ENCODE measurements around the gene CDO1.
A peak's percentile ranks its signal among the peaks of the same experiment; 100 is the strongest.

CDO1 gene

DNA sequence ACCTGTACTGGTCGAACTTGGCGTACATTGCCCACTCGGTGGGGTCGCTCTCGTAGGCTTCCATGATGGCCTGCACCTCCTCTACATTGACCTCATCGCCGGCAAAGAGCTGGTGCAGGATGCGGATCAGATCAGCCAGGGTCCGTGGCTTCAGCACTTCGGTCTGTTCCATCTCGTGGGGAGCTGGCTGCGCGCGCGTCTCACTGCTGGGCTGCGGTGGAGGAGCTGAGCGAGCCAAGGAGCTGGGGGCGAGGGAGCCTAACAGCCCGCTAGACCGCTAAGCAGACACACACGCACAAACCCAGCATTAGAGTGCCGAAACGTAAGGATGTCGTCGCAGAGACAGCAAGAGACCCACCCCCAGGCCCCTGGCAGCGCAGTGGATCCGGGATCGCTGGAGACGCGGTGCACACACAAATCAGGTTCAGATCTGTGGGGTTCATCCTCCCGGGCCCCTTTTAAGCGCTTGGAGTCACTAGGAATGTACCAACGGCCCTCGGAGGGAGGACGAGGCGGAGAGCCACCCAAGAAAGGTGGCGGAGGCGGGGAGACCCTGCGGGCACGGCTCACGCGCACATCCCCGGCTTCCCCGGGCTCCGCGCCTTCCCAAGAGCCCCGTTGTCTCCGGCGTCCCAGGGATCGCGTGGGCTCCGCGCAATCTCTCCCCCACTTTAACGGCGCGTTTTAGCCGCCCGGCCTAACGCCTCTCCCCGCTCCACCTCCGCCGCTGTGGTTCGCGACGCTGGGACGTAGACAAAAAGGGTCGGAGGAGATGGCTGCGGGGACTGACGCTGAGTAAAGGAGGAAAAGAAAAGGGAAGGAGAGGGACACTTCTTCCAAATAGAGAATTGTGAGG lies at the start of gene CDO1:
CDO1 (minus strand) TSS at position 434 of the 856 bp plus-strand sequence; CDS start at position 172, 262 bp downstream.
- DNase-seq: no peak

DNA sequence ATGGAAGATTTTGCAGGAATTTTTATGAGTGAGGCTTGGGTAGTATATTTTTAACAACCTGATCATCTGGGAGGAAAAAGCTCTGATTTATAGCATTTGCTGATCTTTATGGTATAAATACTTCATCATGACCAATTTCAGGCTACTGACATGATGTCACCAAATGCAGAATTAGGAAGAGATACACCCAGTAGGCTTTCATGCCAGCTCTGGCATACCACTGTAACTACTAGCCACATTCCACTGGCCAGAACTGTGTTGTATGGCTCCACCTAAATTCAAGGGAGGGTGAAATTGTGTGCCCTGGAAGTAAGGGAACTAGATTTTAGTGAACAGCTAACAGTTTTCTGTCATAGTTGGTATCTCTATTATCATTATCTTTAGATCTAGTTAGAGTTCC lies 42.9 kb upstream of the CDO1 start:
- DNase-seq: no peak

DNA sequence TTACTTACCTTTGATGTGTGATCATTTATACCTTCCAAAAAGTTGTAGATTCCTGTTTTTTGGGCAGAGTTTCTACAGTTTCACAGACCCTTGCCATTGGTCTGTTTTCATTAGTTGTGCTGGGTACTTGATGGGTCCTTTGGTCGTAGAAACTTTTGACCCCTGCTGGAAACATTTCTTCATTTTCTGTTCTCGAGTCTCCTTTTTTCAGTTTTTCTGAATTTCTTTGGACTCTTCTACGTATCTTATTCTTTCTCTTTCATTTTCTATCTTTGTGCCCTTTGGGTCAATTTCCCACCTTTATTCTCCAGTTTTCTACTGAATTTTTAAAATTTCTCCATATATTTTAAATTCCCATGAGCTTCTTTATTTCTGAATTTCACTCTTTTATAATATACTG lies 41.9 kb upstream of the CDO1 start:
- no peak for DNase-seq

DNA sequence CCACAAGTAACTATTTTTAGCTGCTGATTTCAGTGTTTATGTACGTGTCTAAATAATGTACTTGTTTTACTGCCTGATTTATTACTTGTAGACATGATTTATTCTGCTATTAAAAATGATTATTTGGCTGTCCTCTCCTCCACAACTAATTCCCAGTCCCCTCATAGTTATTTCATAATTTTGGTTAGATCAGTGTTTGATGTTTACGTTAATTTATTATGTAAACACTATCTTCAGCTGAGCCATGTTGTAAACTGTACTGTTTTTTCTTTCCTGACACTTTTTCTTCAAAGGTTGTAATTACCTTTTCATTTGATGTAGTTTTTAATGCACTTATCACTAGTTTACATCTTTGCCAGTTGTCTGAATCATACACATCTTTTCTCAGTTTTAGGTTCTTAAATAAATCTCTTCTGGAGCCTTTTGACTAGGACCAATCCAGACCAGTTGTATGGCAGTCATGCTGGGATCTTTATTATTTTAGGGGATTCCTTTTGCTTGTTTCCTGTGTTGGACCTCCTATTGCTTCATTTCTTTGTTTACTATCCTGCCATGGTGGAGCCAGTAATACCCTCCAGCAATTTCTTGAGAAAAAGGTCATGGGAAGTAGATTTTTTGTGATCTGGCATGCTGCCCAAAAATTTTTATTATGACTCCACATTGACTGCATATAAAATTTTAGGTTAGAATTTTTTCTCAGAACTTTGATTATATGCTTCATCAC lies 41.3 kb upstream of the CDO1 start:
- DNase-seq: no peak

DNA sequence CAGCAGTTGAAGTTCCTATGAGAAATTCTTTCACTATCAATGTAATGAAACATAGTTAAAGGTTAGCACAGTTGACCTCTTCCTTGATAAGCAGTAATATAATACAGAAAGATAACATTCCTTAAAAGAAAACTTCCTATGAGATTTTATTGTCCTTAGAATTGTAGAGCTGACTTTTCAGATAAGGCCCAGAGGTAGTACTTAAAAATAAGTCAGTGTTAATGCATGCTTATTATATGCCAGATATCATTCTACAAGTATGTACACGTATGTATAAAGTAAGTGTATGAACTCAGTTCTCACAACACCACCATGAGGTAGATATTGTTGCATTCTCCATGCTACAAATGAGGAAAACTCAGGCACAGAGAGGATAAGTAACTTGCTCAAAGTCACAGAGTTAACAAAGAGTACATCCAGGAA lies 40.6 kb upstream of the CDO1 start:
- no peak for DNase-seq

DNA sequence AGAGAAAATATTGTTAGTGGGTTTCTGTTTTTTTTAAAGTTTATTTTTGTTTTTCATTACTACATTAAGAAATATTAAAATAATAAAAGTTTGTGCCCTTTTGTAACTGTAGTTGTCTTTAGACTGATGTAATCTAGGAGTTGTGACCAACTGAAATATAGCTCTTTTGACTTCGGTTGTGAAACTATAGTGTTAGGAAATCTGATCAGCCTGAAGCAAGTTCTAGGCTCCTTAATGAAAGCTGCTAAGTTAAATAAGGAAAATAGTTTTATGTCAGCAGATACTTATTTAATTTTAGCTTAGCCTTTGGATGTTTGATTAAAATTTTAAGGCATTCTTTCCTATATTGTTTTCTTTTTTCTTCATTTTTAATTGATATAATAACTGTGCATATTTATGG lies 39.5 kb upstream of the CDO1 start:
- no peak for DNase-seq

DNA sequence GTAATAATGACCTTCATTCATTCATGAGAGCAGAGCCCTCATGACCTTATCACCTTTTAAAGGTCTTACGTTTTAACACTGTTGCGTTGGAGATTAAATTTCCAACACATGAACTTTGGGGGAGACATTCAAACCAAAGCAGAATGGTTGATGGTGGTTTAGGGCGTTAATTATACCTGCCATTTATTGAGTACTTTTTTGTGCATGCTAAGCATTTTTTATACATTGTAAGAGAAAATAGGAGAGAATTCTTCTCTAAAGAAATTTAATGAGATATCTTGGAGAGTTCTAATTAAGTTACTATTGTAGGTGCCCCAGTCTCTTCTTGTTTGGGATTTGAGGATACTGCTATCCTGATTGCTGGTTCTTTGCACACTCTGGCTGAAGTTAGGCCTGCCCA lies 37.7 kb upstream of the CDO1 start:
- no peak for DNase-seq

DNA sequence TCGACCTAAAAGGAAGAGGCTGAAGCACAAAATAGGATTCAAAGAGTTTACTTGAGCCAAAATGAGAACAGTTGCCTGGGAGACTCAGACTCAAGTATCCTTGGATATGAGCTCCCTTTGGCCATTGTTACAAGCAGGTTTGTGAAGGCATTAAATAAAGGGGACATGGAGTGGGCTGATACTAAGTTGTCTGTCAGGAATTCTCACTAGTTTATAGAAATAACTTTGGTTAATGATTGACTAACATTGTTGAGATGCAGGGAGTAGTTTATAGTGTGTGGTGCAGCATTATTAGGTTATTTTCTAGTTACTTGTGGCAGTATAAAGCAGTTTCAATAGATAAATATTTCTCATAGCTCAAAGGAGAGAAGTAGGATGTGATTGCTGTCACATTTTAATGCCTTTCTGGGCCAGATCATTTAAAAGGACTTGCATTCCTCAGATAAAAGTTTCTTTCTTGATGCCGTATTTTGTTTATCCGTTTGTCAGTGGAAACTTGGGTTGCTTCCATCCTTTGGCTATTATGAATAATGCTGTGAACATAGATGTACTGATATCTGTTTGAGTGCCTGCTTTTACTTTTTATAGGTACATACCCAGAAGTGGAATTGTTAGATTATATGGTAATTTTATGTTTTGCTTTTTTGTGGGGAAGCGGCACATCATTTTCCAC lies 34.4 kb upstream of the CDO1 start:
- no peak for DNase-seq

DNA sequence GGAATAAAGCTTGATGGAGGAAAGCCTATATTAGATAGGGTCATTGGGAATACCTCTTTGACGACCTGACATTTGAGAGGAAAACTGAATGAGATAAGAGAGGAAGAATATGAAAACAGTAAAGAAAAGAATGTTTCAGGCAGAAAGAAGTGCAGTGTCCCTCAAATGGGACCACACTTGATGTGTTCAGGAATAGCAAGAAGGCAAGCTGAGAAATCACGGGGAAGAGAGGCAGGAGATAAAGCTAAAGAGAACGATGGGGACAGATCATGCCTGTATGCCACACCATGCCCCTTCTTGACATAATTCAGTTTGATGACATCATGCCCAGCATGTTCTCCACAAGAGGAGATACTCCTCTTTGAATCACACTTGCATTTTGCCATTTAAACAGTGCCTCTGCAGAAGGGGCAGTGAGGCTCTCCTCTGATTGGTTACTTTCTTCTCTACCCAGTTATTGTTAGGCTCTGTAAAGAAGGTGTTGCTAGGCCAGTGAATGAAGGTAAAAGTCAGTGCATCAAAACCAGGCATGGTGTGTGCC lies 32.9 kb upstream of the CDO1 start:
- DNase-seq: no peak

DNA sequence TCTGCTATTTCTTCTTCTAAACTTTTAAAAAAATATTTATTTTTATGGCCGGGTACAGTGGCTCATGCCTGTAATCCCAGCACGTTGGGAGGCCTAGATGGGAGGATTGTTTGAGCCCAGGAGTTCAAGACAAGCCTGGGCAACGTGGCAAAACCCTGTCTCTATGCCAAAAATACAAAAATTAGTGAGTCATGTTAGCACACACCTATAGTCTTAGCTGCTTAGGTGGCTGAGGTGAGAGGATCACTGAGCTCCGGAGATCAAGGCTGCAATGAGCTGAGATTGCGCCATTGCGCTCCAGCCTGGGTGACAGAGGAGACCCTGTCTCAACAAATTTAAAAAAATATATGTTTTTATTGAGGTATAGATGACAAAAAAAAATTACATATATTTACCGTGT lies 30.8 kb upstream of the CDO1 start:
- DNase-seq: no peak

DNA sequence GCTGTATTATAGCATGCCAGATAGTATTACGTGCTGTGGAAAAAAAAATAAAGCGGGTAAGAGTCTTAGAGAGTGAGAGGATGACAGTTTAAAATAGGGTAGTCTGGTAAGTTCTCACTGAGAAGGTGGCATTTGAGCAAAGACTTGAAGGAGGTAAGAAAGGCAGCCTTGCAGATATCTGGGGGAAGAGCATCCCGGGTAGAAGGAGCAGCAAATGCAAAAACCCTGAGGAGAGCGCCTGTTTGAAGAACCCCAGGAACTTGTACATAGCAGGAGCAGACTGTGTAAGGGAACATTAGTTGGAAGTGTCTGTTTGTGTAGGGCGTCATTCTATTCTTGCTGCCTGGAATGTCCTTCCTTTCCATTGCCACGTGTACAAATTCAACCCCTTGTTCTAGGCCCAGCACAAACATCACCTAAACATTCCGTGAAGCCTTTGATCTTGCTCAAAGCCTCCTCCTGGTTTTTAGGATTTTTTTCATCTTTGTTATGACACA lies 27.9 kb upstream of the CDO1 start:
- DNase-seq: no peak

DNA sequence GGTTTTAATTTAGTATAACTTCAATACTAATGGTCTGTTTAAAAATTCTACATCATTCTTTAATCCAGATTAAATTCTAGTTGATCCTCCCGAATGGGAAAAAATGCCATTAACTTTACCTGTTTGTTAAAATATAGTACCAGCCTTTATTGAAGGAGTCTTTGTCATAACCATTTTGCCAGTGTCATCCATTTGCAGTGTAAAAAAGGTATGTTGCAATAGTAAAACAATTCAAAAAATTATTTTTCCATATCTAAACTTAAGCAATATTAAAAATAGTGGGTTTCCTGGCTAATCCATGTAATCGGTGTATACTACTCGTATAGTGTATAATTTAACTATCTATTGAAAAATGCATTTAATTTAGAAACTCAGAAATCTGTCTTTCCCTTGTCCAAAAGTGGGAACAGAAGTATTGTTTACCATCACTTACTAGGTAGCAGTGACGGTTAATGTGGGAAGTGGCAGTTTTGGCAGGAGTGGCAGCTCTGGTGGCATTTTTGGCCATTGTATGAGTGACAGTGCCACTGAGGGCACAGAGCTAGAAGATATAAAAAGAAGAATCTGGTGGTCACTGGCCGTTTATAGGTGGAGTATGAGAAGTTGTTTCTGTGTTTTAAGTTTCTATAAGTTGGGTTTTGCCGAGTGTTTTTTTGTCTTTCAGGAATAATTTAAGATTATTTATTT lies 27.1 kb upstream of the CDO1 start:
- DNase-seq: no peak

DNA sequence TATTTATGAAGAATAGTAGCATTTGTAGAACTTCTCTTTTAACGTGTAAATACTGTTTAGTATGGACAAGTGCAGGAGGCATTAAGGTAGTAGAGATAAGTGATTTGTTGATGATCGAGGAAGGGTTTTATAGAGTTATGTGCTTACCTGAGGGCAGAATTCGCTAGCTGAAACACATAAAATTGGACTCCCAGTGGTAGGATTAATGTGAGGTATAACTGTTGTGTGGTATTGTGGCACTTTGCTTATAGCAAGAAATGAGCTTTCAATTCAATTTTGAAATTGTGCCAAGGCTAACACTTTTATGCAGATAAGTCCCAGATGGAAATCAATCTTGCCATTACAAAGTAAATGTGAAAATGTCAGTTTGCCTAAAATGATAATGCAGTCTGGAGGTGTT lies 26.5 kb upstream of the CDO1 start:
- no peak for DNase-seq

DNA sequence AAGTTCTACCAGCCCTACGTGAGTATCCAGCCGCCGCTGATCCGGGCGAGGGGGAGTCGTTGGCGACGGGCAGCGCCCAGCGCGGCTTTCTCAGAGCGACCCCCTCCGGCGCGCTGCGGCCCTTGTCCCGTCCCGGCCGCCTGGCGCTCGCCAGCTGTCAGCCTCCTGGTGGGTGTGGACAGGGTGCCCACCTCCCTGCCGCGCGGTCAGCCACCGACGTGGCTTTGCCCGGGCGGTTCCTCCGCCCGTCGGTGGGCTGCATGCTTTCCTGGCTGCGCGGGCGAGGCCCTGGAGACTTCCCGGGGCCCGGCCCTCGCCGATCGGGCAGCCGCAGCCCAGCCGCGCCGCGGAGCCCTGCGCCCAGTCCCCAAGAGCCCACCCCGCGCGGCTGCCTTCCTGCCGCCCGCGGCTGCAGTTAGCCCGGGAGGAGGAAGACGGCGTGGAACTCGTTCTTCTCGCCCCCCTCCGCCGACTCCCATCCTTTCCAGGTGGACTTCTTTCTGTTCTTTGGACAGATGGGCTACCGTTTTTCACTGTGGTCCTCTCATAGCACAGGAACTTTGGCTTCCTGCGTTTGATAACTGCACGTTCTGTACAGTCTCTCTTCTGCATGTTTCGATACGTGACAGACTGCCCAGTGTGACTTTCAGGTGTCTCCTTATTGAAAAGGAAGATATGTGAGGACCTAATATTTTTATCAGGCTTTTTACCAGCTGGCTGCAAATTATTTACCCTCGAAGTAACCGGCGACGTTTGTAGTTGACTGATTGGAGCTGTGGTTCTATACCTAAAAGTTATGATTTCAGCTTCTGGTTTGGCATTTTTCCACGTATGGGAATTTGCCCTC lies 25.9 kb upstream of the CDO1 start:
- no peak for DNase-seq

DNA sequence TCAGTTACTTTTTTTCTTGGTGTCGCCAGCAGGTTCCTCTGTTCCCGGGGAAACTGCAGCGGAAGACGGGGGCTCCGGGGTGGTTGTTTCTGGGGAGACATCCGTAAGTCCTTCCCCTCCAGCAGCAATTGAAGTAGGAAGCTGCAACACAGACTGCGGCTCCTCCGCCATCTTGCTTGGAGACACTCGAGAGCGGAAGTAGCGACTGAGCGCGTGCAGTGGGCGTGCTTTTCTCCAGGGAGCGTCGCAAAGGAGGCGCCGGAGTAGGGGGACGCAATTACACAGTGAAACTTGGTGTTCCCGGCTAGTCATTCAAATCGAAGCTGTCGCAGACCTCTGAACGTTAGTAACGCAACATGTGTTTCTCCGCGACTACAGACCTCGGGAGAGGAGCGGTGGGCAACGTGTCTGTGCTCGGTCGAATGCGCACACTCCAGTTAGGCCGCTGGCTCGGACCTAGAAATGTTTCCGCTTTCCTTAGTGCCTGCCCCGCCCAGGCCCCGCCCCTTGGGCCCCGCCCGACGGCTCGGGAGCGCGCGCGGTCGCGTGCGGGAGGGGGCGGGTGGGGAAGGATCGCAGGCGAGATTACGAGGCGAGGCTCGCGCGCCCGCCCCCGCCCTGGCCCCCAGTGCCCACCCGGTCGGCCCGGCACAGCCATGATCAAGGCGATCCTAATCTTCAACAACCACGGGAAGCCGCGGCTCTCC lies 25.1 kb upstream of the CDO1 start, which contains the start of the genes AP3S1 and ATG12:
AP3S1 (plus strand) TSS at position 554 of the 707 bp plus-strand sequence; CDS start at position 657, 103 bp downstream.
ATG12 (minus strand) TSS at position 184 of the 707 bp plus-strand sequence; CDS start at position 171, 13 bp downstream.
- peak; percentile 62 for DNase-seq

DNA sequence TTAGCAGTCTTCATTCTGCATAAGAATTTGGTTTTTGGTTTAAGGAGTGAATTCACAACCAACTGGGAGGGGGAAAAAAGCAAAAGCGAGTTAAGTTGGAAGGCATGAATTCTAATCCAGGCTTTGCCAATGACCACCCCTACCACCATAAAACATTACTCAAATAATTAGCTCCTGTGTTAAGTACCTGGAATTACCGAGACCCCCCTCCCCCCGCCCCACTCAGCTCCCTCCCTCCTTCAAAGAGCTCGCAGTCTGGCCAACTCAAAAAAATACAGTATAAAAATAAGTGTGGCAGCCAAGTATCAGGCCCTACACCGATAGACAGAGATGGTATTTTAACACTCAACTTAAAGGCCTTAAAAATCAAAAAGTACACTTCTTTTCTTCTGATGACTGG lies 24.4 kb upstream of the CDO1 start:
- DNase-seq: no peak

DNA sequence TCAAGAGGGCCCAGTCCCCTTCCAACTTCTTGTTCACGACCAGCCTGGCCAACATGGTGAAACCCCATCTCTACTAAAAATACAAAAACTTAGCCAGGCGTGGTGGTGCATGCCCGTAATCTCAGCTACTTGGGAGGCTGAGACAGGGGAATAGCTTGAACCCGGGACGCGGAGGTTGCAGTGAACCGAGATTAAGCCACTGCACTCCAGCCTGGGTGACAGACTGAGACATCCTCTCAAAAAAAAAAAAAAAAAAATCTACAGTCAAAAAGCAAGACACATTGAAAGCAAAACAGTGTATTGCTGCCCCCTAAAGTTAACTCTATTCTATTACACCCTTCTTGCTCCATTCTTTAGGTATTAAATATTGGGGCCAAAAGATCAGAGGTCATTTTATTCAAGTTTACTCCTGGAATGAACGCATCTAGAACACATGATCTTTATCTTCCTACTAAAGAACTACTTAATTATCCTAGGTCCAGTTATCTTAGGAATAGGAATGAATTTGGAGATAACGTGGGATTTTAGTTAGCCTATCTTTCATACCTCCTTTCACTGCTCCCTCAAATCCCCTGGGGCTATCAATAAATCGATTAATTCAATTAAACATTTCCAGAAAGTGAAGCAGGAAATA lies 22.5 kb upstream of the CDO1 start:
- DNase-seq: peak; percentile 12

DNA sequence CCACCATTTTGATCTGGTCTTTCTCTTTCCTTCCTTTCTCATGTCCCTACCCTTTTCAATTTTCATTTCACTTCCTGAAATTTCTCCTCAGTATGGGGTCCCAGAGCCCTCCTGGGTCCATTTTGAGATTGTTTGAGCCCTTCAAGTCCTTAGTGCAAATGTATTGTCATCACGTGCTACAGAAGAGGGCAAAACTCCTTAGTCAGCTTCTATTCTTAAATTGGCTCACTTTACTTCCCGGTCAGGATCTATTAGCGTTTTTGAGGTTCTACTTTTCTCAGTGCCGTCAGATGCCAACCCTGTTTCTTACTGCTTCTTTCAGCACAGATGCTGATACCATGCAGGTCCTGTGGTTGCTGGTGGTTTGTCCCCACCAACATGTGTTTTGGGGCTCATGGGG lies 19.0 kb upstream of the CDO1 start:
- no peak for DNase-seq

DNA sequence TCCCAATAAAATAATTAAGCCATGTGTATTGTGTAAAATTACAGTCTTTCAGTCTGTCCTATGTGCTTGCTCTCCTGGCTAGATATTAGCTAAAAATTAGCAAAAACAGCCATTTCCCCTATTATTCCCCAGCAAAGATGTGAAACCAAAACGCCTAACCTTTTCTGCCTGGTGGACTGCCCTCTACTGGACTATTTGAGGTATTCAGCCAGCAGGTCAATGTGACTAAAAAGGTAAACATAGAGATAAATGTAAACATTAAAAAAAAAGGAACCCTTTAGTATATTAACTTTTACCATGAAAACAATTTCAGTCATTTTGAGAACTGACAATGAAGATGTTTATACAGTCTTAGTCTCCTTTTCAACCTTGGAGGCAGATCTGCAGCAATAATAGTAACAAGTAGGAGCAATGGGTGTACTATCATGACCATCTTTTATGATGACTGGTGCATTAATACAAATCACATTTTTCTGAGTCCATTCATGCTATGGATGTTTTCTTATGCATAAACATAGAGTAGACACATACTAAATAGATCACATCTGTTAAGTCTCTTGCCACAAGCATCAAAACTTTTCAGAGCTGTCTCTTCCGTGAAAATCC lies 14.8 kb upstream of the CDO1 start:
- no peak for DNase-seq

DNA sequence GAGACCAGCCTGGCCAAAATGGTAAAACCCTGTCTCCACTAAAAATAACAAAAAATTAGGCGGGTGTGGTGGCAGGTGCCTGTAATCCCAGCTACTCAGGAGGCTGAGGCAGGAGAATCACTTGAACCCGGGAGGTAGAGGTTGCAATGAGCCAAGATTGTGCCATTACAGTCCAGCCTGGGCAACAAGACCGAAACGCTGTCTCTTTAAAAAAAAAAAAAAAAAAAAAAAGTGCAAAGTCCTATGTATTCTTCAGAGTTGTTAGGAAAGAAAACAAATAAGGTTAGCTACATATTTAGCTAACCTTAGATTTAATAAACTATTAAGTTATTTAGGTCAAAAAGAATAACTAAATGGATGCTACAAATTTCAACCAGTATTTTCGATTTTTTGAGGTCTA lies 13.5 kb upstream of the CDO1 start:
- no peak for DNase-seq
